Middle frontal gyrus (tissue), 1 donor: ENCODE measurements around the gene TTPAL.
"Not testable (repeated sequence)": the region's sequence is repeated elsewhere in the genome, so short reads cannot be mapped to it uniquely, and the experiment has no call there.

Experiments used
- DNase-seq: peaks from one replicate; pipeline ENCODE4 v3.0.0-alpha.2; 2015; ENCODE audit warnings: low spot score; ENCODE audit errors: extremely low spot score

Gene TTPAL

GRCh38 chr20:44467289-44467883 lies 8.3 kb upstream of the TTPAL start:
- DNase-seq, result no peak

GRCh38 chr20:44468044-44468782 lies 7.5 kb upstream of the TTPAL start:
- DNase-seq, result no peak

GRCh38 chr20:44470327-44470726 lies 5.3 kb upstream of the TTPAL start:
- DNase-seq, result no peak

- no peak for DNase-seq
Measured at GRCh38 chr20:44471481-44471882, 4.2 kb upstream of the TTPAL start.

GRCh38 chr20:44472283-44472682 lies 3.4 kb upstream of the TTPAL start:
- not testable (repeated sequence) for DNase-seq

- DNase-seq, result no peak
Measured at GRCh38 chr20:44475372-44475693, 341 bp upstream of the TTPAL start.

GRCh38 chr20:44477151-44477550 lies 1.5 kb downstream of the TTPAL start:
- no peak for DNase-seq

- DNase-seq, result no peak
Measured at GRCh38 chr20:44478206-44478605, 2.5 kb downstream of the TTPAL start.

GRCh38 chr20:44479643-44480042 lies 4.0 kb downstream of the TTPAL start:
- DNase-seq, result no peak

GRCh38 chr20:44480097-44480496 lies 4.4 kb downstream of the TTPAL start:
- DNase-seq, result no peak

- DNase-seq, result no peak
Measured at GRCh38 chr20:44481719-44482416, 6.2 kb downstream of the TTPAL start.

- DNase-seq, result no peak
Measured at GRCh38 chr20:44483112-44483511, 7.4 kb downstream of the TTPAL start.

- DNase-seq, result no peak
Measured at GRCh38 chr20:44485078-44485829, 9.6 kb downstream of the TTPAL start.

GRCh38 chr20:44485830-44486198 lies 10.1 kb downstream of the TTPAL start:
- no peak for DNase-seq

- DNase-seq, result no peak
Measured at GRCh38 chr20:44488551-44488950, 12.9 kb downstream of the TTPAL start.

- no peak for DNase-seq
Measured at GRCh38 chr20:44489223-44489622, 13.5 kb downstream of the TTPAL start.

GRCh38 chr20:44489931-44490330 lies 14.3 kb downstream of the TTPAL start:
- DNase-seq, result no peak

- DNase-seq, result no peak
Measured at GRCh38 chr20:44491635-44492395, 16.1 kb downstream of the TTPAL start.

- no peak for DNase-seq
Measured at GRCh38 chr20:44494266-44494665, 18.6 kb downstream of the TTPAL start.

GRCh38 chr20:44494681-44495080 lies 19.0 kb downstream of the TTPAL start:
- DNase-seq, result no peak

GRCh38 chr20:44495257-44495656 lies 19.6 kb downstream of the TTPAL start:
- no peak for DNase-seq
